Measurements from ENCODE around the gene TMEM171. TPM values are rescaled to one million over a fixed set of nuclear protein-coding genes. Genes with fewer than 3 reads are reported as not detected.

Gene TMEM171
- total RNA-seq, 1 experiment from 2014 or later = 5.4 TPM

DNA sequence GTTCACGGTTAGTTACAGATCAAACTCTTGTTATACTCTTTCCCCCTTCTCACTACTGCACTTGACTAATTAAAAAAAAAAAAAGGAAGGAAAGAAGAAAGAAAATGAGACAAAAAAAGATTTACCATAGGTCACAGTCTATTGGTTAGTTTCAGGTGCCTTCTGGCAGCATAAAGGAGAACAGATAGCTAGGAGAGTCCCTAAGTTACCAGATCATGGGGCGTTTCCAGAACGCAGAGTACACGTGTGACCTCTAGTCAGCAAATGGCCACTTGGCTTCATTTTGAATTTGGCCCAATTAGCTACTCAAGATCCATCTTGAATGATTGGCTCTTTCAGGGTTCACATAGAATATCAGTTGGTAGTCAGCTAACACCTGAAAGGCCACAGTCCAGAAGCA, 20.3 kb upstream of the TMEM171 start:
- Histone ChIP-seq H3K36me3 (ENCODE audit: control insufficient read depth in 1 of 2, insufficient read depth in 2 of 2, low read length in 2 of 2) (no peaks in the 10 kb centered on the region), H3K9ac (ENCODE audit: low read length) (no peak overlapping the region), H4K20me1 (ENCODE audit: insufficient read depth) (no peaks in the 10 kb centered on the region), H3K9me2 (ENCODE audit: insufficient read depth) (no peaks in the 10 kb centered on the region), H2AFZ (ENCODE audit: low read depth, low read length, poor library complexity, severe bottlenecking) (no peak overlapping the region), H3K4me1 (ENCODE audit: control insufficient read depth in 1 of 2, insufficient read depth in 2 of 2, low read length in 2 of 2) (peaks cover 0 to 4% of the 10 kb centered on the region in 2 experiments; a peak in 1 of 4 replicates), H3K27ac (ENCODE audit: low read depth, low read length) (no peak overlapping the region), H3K27me3 (ENCODE audit: insufficient read depth, low read length) (no peaks in the 10 kb centered on the region), H3K4me2 (ENCODE audit: low read length) (no peak overlapping the region), H3K4me3 (replicated peaks in 1 of 2; ENCODE audit: low read depth in 1 of 2, low read length in 2 of 2) (no peak overlapping the region), H3K9me3 (ENCODE audit: control insufficient read depth in 1 of 2, insufficient read depth in 1 of 2, low read depth in 1 of 2, low read length in 2 of 2) (no peaks in the 10 kb centered on the region), H3K79me2 (ENCODE audit: insufficient read depth, low read length) (no peaks in the 10 kb centered on the region)
- BruUV-seq (replicated peaks) = no TSS peak
- ChIA-PET POLR2A (no interaction called here), RAD21 (ENCODE audit: low non-redundant PET in 1 of 2, low total read pairs in 2 of 2, uncharacterized antibody in 2 of 2, unreplicated experiment in 2 of 2) (no interaction called here), CTCF (interaction anchor here (0.6 kb wide), 1 partner anchor 17 kb away, joined by 3 read pairs; no protein-coding TSS in a partner anchor)
- intact Hi-C loops (cut with micrococcal nuclease) = no loop called here
- DNase-seq (ENCODE audit: low read depth, low spot score) = no peak
- no peak for ATAC-seq
- no peak for TF ChIP-seq ZNF274 (IDR thresholded peaks at IDR 0.05; ENCODE audit: low read depth, low read length)
- no peak for TF ChIP-seq EZH2 (IDR thresholded peaks at IDR 0.05)
- no peak for TF ChIP-seq ELF1 (IDR thresholded peaks at IDR 0.05; ENCODE audit: borderline replicate concordance, low read depth)
- no peak for TF ChIP-seq POLR2A (IDR thresholded peaks at IDR 0.05; ENCODE audit: borderline replicate concordance, extremely low read depth, insufficient read depth, insufficient read length)
- TF ChIP-seq JUND (IDR thresholded peaks at IDR 0.05) = no peak
- no peak for TF ChIP-seq EZH2phosphoT487 (IDR thresholded peaks at IDR 0.05; ENCODE audit: borderline replicate concordance)
- no peak for TF ChIP-seq SRF (IDR thresholded peaks at IDR 0.05; ENCODE audit: low read depth)
- TF ChIP-seq MAX (IDR thresholded peaks at IDR 0.05) = no peak
- TF ChIP-seq CBX3 (IDR thresholded peaks at IDR 0.05; ENCODE audit: low read depth) = no peak

- no peak for ATAC-seq
- ChIA-PET RAD21 (ENCODE audit: low non-redundant PET in 1 of 2, low total read pairs in 2 of 2, uncharacterized antibody in 2 of 2, unreplicated experiment in 2 of 2) (no interaction called here), POLR2A (no interaction called here), CTCF (no interaction called here)
- no peaks in the 10 kb centered on the region for H3K4me1 ChIP-seq (ENCODE audit: control insufficient read depth in 1 of 2, insufficient read depth in 2 of 2, low read length in 2 of 2)
- TF ChIP-seq RAD21 (IDR thresholded peaks at IDR 0.05; ENCODE audit: low read depth) (no peak), SIN3A (IDR thresholded peaks at IDR 0.05; ENCODE audit: low read depth) (no peak)
- H3K9me3 ChIP-seq (ENCODE audit: control insufficient read depth in 1 of 2, insufficient read depth in 1 of 2, low read depth in 1 of 2, low read length in 2 of 2) = peaks cover 0 to 4% of the 10 kb centered on the region in 2 experiments; a peak in 1 of 4 replicates
- H3K27me3 ChIP-seq (ENCODE audit: insufficient read depth, low read length) = no peaks in the 10 kb centered on the region
- DNase-seq (ENCODE audit: low read depth, low spot score) = no peak
- intact Hi-C loops (cut with micrococcal nuclease) = no loop called here
- no peaks in the 10 kb centered on the region for H3K79me2 ChIP-seq (ENCODE audit: insufficient read depth, low read length)
- no peaks in the 10 kb centered on the region for H3K36me3 ChIP-seq (ENCODE audit: control insufficient read depth in 1 of 2, insufficient read depth in 2 of 2, low read length in 2 of 2)
- H3K27ac ChIP-seq (ENCODE audit: low read depth, low read length) = no peak overlapping the region
- H3K4me3 ChIP-seq (replicated peaks in 1 of 2; ENCODE audit: low read depth in 1 of 2, low read length in 2 of 2) = no peak overlapping the region
- H3K9me2 ChIP-seq (ENCODE audit: insufficient read depth) = no peaks in the 10 kb centered on the region
- no peak overlapping the region for H2AFZ ChIP-seq (ENCODE audit: low read depth, low read length, poor library complexity, severe bottlenecking)
- no peaks in the 10 kb centered on the region for H4K20me1 ChIP-seq (ENCODE audit: insufficient read depth)
- BruUV-seq (replicated peaks) = no TSS peak
- H3K9ac ChIP-seq (ENCODE audit: low read length) = no peak overlapping the region
- no peak overlapping the region for H3K4me2 ChIP-seq (ENCODE audit: low read length)
Measured at GRCh38 chr5:73103870-73104299, 16.5 kb upstream of the TMEM171 start.

All from HCT116 (cell line).